GM12892 (cell line): ENCODE data around the gene ARID1A.

Experiments used
- POLR2A ChIP-seq: IDR thresholded peaks from 2 replicates; pipeline ENCODE4 v1.6.1; 2011; ENCODE audit warnings: low read depth, low read length, control low read depth
- TAF1 ChIP-seq: IDR thresholded peaks from 2 replicates; pipeline ENCODE4 v1.6.1; 2011; ENCODE audit warnings: low read depth, mild to moderate bottlenecking, control low read depth, low read length, borderline replicate concordance

GRCh38 chr1:26694638-26695355 lies 1.0 kb upstream of the ARID1A start:
- TF ChIP-seq POLR2A, result no peak
- no peak for TF ChIP-seq TAF1
